SK-N-SH (cell line): ENCODE data around the gene ZMAT5. TPM values are rescaled to one million over a fixed set of nuclear protein-coding genes. Genes with fewer than 3 reads are reported as not detected.

Experiments used
- CTCF ChIA-PET: fragments of 300-600, 350-600 bp; formaldehyde crosslinking; extraction: SDS; loops from one replicate; lab custom pipeline; 2021; lab: Yijun Ruan, JAX
- POLR2A ChIA-PET: fragments of 350-600 bp; sonication (Branson Sonifier 250); formaldehyde crosslinking; extraction: SDS; loops from one replicate; lab custom pipeline; 2020; ENCODE audit warnings: antibody characterized with exemption, inconsistent platforms; lab: Yijun Ruan, JAX
- DNase-seq: peaks from one replicate; pipeline ENCODE4 v3.0.0; 2012
- H2AFZ ChIP-seq: fragments of 200-600 bp; sonication (generic); 2 replicates; pipeline ENCODE4 v1.8.1; 2016; ENCODE audit warnings: antibody characterized with exemption, mild to moderate bottlenecking, low read depth
- H3F3A ChIP-seq: fragments of 200-600 bp; sonication (generic); replicated peaks from 2 replicates; pipeline ENCODE3; 2016; ENCODE audit warnings: antibody characterized with exemption, mild to moderate bottlenecking; ENCODE audit not compliant: insufficient read depth
- H3K27ac ChIP-seq, 2 experiments: fragments of 200-500 bp in 1 of 2; fragments of 200-600 bp in 1 of 2; sonication (Bioruptor generic) in 1 of 2; sonication (generic), shearing (Covaris generic) in 1 of 2; 2 replicates each; pipeline versions ENCODE4 v1.5.1 to v1.6.1; 2014 to 2016; ENCODE audit warnings: low read depth in 2 of 2, inconsistent platforms in 1 of 2, low read length in 1 of 2, mild to moderate bottlenecking in 1 of 2, mixed read lengths in 1 of 2
- H3K27me3 ChIP-seq: fragments of 200-600 bp; sonication (generic), shearing (Covaris generic); 2 replicates; pipeline ENCODE4 v1.6.1; 2016; ENCODE audit warnings: mixed run types; ENCODE audit not compliant: insufficient read depth
- H3K36me3 ChIP-seq, 2 experiments: fragments of 200-500 bp in 1 of 2; fragments of 200-600 bp in 1 of 2; sonication (Bioruptor generic) in 1 of 2; sonication (generic) in 1 of 2; replicated peaks in 1 of 2; 2 replicates each; pipeline versions ENCODE3 to v1.5.1; 2014 to 2016; ENCODE audit warnings: low read length in 1 of 2, mild to moderate bottlenecking in 1 of 2; ENCODE audit not compliant: insufficient read depth in 2 of 2, control insufficient read depth in 1 of 2
- H3K4me1 ChIP-seq, 2 experiments: fragments of 200-500 bp in 1 of 2; fragments of 200-600 bp in 1 of 2; sonication (Bioruptor generic) in 1 of 2; sonication (generic), shearing (Covaris generic) in 1 of 2; 2 replicates each; pipeline versions ENCODE4 v1.5.1 to v1.6.1; 2014 to 2016; ENCODE audit warnings: low read depth in 1 of 2, low read length in 1 of 2, mixed run types in 1 of 2; ENCODE audit not compliant: insufficient read depth in 2 of 2, control insufficient read depth in 1 of 2
- H3K4me2 ChIP-seq: fragments of 200-600 bp; sonication (generic), shearing (Covaris generic); 2 replicates; pipeline ENCODE4 v1.6.1; 2017; ENCODE audit warnings: mixed run types
- H3K4me3 ChIP-seq, 2 experiments: fragments of 200-500 bp in 1 of 2; fragments of 200-600 bp in 1 of 2; sonication (Bioruptor generic) in 1 of 2; sonication (generic), shearing (Covaris generic) in 1 of 2; 2 replicates each; pipeline versions ENCODE4 v1.5.1 to v1.8.1; 2014 to 2016; ENCODE audit warnings: low read depth in 2 of 2, inconsistent platforms in 1 of 2, low read length in 1 of 2, mild to moderate bottlenecking in 1 of 2, mixed read lengths in 1 of 2, moderate library complexity in 1 of 2
- H3K79me2 ChIP-seq: fragments of 200-600 bp; sonication (generic); 2 replicates; pipeline ENCODE4 v1.8.1; 2017; ENCODE audit warnings: mild to moderate bottlenecking; ENCODE audit not compliant: insufficient read depth
- H3K9ac ChIP-seq: fragments of 200-600 bp; sonication (generic); 2 replicates; pipeline ENCODE4 v1.6.1; 2017; ENCODE audit warnings: mixed run types
- H3K9me2 ChIP-seq: fragments of 200-600 bp; sonication (generic); 2 replicates; pipeline ENCODE4 v1.6.1; 2017; ENCODE audit warnings: mixed run types
- H3K9me3 ChIP-seq: fragments of 200-600 bp; sonication (generic); 2 replicates; pipeline ENCODE4 v1.6.1; 2017; ENCODE audit warnings: mixed run types, mild to moderate bottlenecking, moderate library complexity
- H4K20me1 ChIP-seq: fragments of 200-600 bp; sonication (generic); 2 replicates; pipeline ENCODE4 v1.6.1; 2017; ENCODE audit warnings: mild to moderate bottlenecking, mixed run types; ENCODE audit not compliant: insufficient read depth
- EP300 ChIP-seq, 2 experiments: IDR thresholded peaks; 2 replicates each; pipeline versions ENCODE4 v1.4.0 to v1.6.1; 2012; ENCODE audit warnings: borderline replicate concordance in 1 of 2, low read depth in 1 of 2, low read length in 1 of 2
- EZH2phosphoT487 ChIP-seq: fragments of 200-600 bp; sonication (generic); IDR thresholded peaks from 2 replicates; pipeline ENCODE4 v1.6.1; 2017; ENCODE audit warnings: low read depth, mixed run types, mild to moderate bottlenecking, antibody characterized with exemption, moderate library complexity, borderline replicate concordance
- FOXJ3 ChIP-seq: sonication (generic); formaldehyde crosslinking; IDR thresholded peaks from 2 replicates; pipeline ENCODE4 v1.5.1; 2020; ENCODE audit warnings: mild to moderate bottlenecking, missing genetic modification reagents
- GABPA ChIP-seq: IDR thresholded peaks from 2 replicates; pipeline ENCODE4 v1.4.0; 2012; ENCODE audit warnings: low read depth, mild to moderate bottlenecking
- GATA2 ChIP-seq: sonication (generic); formaldehyde crosslinking; IDR thresholded peaks from 2 replicates; pipeline ENCODE4 v1.5.0; 2020; ENCODE audit warnings: mild to moderate bottlenecking, missing genetic modification reagents
- JUND ChIP-seq: IDR thresholded peaks from 2 replicates; pipeline ENCODE4 v1.4.0; 2012
- MXI1 ChIP-seq: IDR thresholded peaks from 2 replicates; pipeline ENCODE4 v1.6.1; 2012; ENCODE audit warnings: mild to moderate bottlenecking, low read depth, low read length, improper control_type of control experiment
- NFIC ChIP-seq: IDR thresholded peaks from 2 replicates; pipeline ENCODE4 v1.4.0; 2012; ENCODE audit warnings: borderline replicate concordance
- NRF1 ChIP-seq: IDR thresholded peaks from 2 replicates; pipeline ENCODE4 v1.6.1; 2012; ENCODE audit warnings: low read depth, mild to moderate bottlenecking, low read length
- RAD21 ChIP-seq: IDR thresholded peaks from 2 replicates; pipeline ENCODE4 v1.6.1; 2012; ENCODE audit warnings: mild to moderate bottlenecking, low read length
- RCOR1 ChIP-seq: fragments of 150-350 bp; IDR thresholded peaks from 2 replicates; pipeline ENCODE4 v1.6.1; 2017; ENCODE audit warnings: antibody characterized with exemption, low read length
- RXRA ChIP-seq: IDR thresholded peaks from 2 replicates; pipeline ENCODE4 v1.4.0; 2012; ENCODE audit warnings: low read depth, mild to moderate bottlenecking, borderline replicate concordance
- SIN3A ChIP-seq: IDR thresholded peaks from 2 replicates; pipeline ENCODE4 v1.6.1; 2012; ENCODE audit warnings: low read depth, mild to moderate bottlenecking, low read length, moderate library complexity, borderline replicate concordance
- YY1 ChIP-seq: IDR thresholded peaks from 2 replicates; pipeline ENCODE4 v1.4.0; 2012; ENCODE audit warnings: low read depth, mild to moderate bottlenecking
- WGBS: methylation state at CpG from one replicate; pipeline ENCODE4 v1.1.6; 2017; ENCODE audit warnings: low lambda C conversion rate; 5-methylcytosine and 5-hydroxymethylcytosine counted together
- polyA plus RNA-seq, 3 experiments: library from polyadenylated mRNA; depleted of rRNA; stranded (reverse); fragments of >200 nt; gene quantifications; 2 replicates each; pipeline ENCODE4 v1.2.3, GENCODE V29; 2012
- TF ChIP-seq, protein P1 (sequence below): fragments of 150-350 bp; IDR thresholded peaks from 2 replicates; pipeline ENCODE4 v1.6.1; 2016; ENCODE audit warnings: mild to moderate bottlenecking, low read depth, low read length
- TF ChIP-seq, protein P2 (sequence below): IDR thresholded peaks from 2 replicates; pipeline ENCODE4 v1.4.0; 2012; ENCODE audit warnings: low read depth, borderline replicate concordance
- TF ChIP-seq, protein P3 (sequence below): fragments of 200-600 bp; sonication (generic); IDR thresholded peaks from 2 replicates; pipeline ENCODE4 v1.6.1; 2017; ENCODE audit warnings: antibody characterized with exemption, mild to moderate bottlenecking, moderate library complexity
- TF ChIP-seq, protein P4 (sequence below): IDR thresholded peaks from 2 replicates; pipeline ENCODE4 v1.4.0; 2012; ENCODE audit warnings: low read depth, borderline replicate concordance
- TF ChIP-seq, protein P5 (sequence below): IDR thresholded peaks from 2 replicates; pipeline ENCODE4; 2012
- TF ChIP-seq, protein P6 (sequence below): IDR thresholded peaks from 2 replicates; pipeline ENCODE4 v1.4.0; 2012; ENCODE audit warnings: low read depth

Gene ZMAT5
- polyA plus RNA-seq, 1 of the 3 experiments (the other 2 are of a cell fraction), result 35.0 TPM

DNA sequence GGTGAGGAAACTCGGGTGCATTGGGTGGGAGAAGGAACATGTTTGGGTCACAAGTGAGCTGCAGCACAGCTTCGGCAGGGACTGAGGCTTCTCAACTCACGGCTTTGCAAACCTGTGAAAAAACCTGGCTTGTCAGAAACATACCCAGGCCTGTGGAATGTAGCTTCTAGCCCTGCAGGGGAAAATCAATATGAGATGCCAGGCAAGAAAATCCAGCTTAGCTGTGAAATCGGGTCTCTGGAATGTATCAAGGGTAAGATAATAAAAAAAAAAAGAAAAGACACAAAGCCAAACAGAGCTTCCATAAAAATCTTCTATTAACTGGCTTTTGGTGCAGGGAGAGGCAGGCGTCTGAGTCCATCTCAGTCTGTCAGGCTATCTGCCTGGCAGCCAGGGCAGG, 28.9 kb upstream of the ZMAT5 start:
- no peak overlapping the region for H2AFZ ChIP-seq
- peaks cover 34 to 43% of the 10 kb centered on the region in 2 experiments for H3K36me3 ChIP-seq
- no peaks in the 10 kb centered on the region for H3F3A ChIP-seq
- peaks cover 14% of the 10 kb centered on the region; the same call in 1 of the 2 replicates for H3K79me2 ChIP-seq
- H3K4me3 ChIP-seq, result no peak overlapping the region
- H3K9me3 ChIP-seq, result no peaks in the 10 kb centered on the region
- 68% methylated on average over 5 of the region's 5 CpGs for WGBS
- DNase-seq, result no peak
- no peak overlapping the region for H3K4me2 ChIP-seq
- ChIA-PET POLR2A (interaction anchor here (0.6 kb wide), 1 partner anchor 62 kb away, joined by 4 read pairs; no protein-coding TSS in a partner anchor), CTCF (interaction anchor here (0.6 to 1.6 kb wide), 5 partner anchors 105 to 314 kb away, joined by 3 to 7 read pairs (median 4); no protein-coding TSS in a partner anchor)
- no peaks in the 10 kb centered on the region for H3K27me3 ChIP-seq
- TF ChIP-seq JUND (no peak), GATA2 (no peak), EZH2phosphoT487 (no peak)
- TF ChIP-seq, protein P1, sequence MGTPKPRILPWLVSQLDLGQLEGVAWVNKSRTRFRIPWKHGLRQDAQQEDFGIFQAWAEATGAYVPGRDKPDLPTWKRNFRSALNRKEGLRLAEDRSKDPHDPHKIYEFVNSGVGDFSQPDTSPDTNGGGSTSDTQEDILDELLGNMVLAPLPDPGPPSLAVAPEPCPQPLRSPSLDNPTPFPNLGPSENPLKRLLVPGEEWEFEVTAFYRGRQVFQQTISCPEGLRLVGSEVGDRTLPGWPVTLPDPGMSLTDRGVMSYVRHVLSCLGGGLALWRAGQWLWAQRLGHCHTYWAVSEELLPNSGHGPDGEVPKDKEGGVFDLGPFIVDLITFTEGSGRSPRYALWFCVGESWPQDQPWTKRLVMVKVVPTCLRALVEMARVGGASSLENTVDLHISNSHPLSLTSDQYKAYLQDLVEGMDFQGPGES, result no peak
- TF ChIP-seq, protein P2, sequence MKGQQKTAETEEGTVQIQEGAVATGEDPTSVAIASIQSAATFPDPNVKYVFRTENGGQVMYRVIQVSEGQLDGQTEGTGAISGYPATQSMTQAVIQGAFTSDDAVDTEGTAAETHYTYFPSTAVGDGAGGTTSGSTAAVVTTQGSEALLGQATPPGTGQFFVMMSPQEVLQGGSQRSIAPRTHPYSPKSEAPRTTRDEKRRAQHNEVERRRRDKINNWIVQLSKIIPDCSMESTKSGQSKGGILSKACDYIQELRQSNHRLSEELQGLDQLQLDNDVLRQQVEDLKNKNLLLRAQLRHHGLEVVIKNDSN, result no peak
- no peaks in the 10 kb centered on the region for H4K20me1 ChIP-seq
- H3K9me2 ChIP-seq, result no peaks in the 10 kb centered on the region
- H3K27ac ChIP-seq, result peak overlapping the region in 1 of 2 experiments; percentile 16; a peak in 2 of 4 replicates
- H3K9ac ChIP-seq, result no peak overlapping the region
- H3K4me1 ChIP-seq, result peaks cover 17 to 32% of the 10 kb centered on the region in 2 experiments

DNA sequence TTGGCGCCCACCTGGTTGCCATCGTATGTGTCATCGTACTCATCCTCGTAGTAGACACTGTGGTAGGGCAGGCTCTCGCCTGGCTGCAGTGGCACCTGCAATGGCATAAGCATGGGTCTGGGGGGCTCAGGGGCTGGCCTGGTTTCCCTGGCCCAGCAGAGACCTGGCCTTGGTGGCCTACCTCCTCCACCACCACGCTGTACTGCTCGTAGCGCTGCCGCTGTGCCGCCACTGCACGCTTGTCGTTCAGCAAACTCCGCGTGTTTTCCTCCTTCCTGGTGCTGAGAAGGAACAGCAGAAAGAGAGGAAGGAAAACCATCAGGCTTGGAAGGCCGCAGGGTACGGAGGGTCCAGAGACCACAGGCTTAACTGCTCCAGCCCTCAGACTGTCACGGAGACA, 26.6 kb upstream of the ZMAT5 start:
- Histone ChIP-seq H2AFZ (no peak overlapping the region), H3K9me3 (no peaks in the 10 kb centered on the region), H3K4me1 (peaks cover 6 to 15% of the 10 kb centered on the region in 2 experiments; a peak in 3 of 4 replicates), H3K4me3 (no peak overlapping the region), H3F3A (peaks cover 5% of the 10 kb centered on the region), H3K9me2 (no peaks in the 10 kb centered on the region), H3K4me2 (no peak overlapping the region), H3K36me3 (peaks cover 42 to 56% of the 10 kb centered on the region in 2 experiments), H3K27ac (no peak overlapping the region), H3K9ac (no peak overlapping the region), H3K27me3 (no peaks in the 10 kb centered on the region), H3K79me2 (peaks cover 7% of the 10 kb centered on the region; the same call in 1 of the 2 replicates), H4K20me1 (no peaks in the 10 kb centered on the region)
- 93% methylated on average over 12 of the region's 17 CpGs for WGBS
- POLR2A ChIA-PET, result no interaction called here
- CTCF ChIA-PET, result interaction anchor here (0.7 kb wide), 1 partner anchor 213 kb away, joined by 3 read pairs; no protein-coding TSS in a partner anchor
- DNase-seq, result no peak
- TF ChIP-seq EZH2phosphoT487 (no peak), RXRA (no peak), RAD21 (no peak), MXI1 (no peak), YY1 (no peak), NRF1 (no peak), GABPA (no peak), FOXJ3 (CRISPR knock-in tag) (no peak), NFIC (no peak), JUND (no peak), RCOR1 (no peak), SIN3A (no peak), EP300 (IDR thresholded peaks at IDR 0.05; ENCODE audit: borderline replicate concordance in 1 of 2, low read depth in 1 of 2, low read length in 1 of 2) (no peak)
- TF ChIP-seq, protein P3, sequence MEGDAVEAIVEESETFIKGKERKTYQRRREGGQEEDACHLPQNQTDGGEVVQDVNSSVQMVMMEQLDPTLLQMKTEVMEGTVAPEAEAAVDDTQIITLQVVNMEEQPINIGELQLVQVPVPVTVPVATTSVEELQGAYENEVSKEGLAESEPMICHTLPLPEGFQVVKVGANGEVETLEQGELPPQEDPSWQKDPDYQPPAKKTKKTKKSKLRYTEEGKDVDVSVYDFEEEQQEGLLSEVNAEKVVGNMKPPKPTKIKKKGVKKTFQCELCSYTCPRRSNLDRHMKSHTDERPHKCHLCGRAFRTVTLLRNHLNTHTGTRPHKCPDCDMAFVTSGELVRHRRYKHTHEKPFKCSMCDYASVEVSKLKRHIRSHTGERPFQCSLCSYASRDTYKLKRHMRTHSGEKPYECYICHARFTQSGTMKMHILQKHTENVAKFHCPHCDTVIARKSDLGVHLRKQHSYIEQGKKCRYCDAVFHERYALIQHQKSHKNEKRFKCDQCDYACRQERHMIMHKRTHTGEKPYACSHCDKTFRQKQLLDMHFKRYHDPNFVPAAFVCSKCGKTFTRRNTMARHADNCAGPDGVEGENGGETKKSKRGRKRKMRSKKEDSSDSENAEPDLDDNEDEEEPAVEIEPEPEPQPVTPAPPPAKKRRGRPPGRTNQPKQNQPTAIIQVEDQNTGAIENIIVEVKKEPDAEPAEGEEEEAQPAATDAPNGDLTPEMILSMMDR, result no peak
- TF ChIP-seq, protein P4, sequence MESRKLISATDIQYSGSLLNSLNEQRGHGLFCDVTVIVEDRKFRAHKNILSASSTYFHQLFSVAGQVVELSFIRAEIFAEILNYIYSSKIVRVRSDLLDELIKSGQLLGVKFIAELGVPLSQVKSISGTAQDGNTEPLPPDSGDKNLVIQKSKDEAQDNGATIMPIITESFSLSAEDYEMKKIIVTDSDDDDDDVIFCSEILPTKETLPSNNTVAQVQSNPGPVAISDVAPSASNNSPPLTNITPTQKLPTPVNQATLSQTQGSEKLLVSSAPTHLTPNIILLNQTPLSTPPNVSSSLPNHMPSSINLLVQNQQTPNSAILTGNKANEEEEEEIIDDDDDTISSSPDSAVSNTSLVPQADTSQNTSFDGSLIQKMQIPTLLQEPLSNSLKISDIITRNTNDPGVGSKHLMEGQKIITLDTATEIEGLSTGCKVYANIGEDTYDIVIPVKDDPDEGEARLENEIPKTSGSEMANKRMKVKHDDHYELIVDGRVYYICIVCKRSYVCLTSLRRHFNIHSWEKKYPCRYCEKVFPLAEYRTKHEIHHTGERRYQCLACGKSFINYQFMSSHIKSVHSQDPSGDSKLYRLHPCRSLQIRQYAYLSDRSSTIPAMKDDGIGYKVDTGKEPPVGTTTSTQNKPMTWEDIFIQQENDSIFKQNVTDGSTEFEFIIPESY, result no peak
- TF ChIP-seq, protein P5, sequence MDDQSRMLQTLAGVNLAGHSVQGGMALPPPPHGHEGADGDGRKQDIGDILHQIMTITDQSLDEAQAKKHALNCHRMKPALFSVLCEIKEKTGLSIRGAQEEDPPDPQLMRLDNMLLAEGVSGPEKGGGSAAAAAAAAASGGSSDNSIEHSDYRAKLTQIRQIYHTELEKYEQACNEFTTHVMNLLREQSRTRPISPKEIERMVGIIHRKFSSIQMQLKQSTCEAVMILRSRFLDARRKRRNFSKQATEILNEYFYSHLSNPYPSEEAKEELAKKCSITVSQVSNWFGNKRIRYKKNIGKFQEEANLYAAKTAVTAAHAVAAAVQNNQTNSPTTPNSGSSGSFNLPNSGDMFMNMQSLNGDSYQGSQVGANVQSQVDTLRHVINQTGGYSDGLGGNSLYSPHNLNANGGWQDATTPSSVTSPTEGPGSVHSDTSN, result no peak
- TF ChIP-seq, protein P6, sequence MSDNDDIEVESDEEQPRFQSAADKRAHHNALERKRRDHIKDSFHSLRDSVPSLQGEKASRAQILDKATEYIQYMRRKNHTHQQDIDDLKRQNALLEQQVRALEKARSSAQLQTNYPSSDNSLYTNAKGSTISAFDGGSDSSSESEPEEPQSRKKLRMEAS, result no peak
